Retinal pigment epithelial cell (primary cell): ENCODE measurements around the gene PRKX.

Experiments
- DNase-seq: peaks from one replicate; pipeline ENCODE4 v3.0.0-alpha.2; 2010; ENCODE audit warnings: low read depth
- H3K4me3 ChIP-seq: 2 replicates; pipeline ENCODE4 v1.5.1; 2011; ENCODE audit warnings: mild to moderate bottlenecking, low read length, control low read depth, moderate library complexity
- TF ChIP-seq, protein P1 (sequence below): conservative IDR thresholded peaks from 2 replicates; pipeline ENCODE4 v1.5.1; 2011; ENCODE audit warnings: low read depth, low read length, control low read depth, inconsistent platforms

PRKX gene

DNA sequence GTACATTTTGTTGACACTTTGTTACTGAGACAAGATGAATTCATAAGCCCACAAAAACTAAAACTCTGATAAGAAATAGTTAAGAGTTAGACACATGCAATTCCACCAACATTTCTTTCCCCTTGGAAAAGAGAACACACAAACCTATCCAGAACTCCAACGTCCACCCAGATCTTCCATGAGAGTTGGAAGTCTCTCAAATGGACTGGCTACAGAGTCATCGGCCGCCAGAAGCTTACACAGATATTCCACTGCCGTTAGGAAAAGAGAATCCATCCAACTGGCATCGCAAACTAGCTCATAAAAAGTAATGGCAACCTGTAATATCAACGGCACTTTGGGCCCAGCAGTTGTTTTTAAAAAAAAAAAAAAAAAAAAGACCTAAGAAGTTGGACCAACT is 114.7 kb downstream of the PRKX start:
- no peak overlapping the region for H3K4me3 ChIP-seq
- TF ChIP-seq, protein P1, sequence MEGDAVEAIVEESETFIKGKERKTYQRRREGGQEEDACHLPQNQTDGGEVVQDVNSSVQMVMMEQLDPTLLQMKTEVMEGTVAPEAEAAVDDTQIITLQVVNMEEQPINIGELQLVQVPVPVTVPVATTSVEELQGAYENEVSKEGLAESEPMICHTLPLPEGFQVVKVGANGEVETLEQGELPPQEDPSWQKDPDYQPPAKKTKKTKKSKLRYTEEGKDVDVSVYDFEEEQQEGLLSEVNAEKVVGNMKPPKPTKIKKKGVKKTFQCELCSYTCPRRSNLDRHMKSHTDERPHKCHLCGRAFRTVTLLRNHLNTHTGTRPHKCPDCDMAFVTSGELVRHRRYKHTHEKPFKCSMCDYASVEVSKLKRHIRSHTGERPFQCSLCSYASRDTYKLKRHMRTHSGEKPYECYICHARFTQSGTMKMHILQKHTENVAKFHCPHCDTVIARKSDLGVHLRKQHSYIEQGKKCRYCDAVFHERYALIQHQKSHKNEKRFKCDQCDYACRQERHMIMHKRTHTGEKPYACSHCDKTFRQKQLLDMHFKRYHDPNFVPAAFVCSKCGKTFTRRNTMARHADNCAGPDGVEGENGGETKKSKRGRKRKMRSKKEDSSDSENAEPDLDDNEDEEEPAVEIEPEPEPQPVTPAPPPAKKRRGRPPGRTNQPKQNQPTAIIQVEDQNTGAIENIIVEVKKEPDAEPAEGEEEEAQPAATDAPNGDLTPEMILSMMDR, result no peak
- no peak for DNase-seq

DNA sequence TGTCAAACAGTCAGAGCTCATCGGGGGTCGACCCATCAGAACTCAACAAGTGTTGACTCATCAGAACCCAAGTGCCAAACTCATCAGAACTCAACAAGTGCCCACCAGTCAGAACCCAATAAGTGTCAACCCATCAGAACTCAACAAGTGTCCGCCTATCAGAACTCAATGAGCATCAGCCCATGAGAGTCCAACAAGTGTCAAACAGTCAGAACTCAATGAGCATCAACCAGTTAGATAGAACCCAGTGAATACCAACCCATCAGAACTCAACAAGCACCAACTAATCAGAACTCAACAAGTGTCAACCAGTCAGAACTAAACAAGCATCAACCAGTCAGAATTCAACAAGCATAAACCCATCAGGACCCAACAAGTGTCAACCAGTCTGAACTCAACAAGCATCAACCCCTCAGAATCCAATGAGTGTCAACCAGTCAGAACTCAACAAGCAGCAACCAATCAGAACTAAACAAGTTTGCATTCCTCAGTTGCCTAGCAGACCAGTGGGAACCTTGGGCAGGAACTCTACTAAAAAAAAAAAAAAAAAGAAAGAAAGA is 115.3 kb downstream of the PRKX start:
- no peak overlapping the region for H3K4me3 ChIP-seq
- TF ChIP-seq, protein P1, result no peak
- DNase-seq, result no peak

- no peak for DNase-seq
- H3K4me3 ChIP-seq, result no peak overlapping the region
- TF ChIP-seq, protein P1, result no peak
These were observed 121.3 kb downstream of the PRKX start for GRCh38 chrX:3592184-3592583.

- DNase-seq, result no peak
- H3K4me3 ChIP-seq, result no peak overlapping the region
- TF ChIP-seq, protein P1, result no peak
These were observed 124.0 kb downstream of the PRKX start for GRCh38 chrX:3589474-3589873.

DNA sequence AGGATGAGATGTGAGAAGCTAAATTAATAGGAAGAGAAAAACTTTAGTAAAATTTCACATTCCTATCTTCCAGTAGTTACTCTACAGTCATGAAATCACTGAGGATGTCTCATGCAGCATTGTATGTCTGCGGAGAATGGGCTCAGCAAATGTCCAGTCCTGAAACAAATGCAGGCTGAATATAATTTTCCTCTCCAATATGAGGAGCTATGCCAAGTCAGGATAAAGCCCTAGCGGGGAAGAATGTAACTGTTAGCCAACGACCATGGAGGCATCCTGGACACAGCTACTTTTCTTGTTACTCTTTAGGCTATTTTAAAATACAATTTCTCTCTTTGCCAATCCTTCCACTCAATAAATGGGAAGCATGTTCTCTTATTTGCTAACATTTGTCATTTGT is 127.7 kb downstream of the PRKX start:
- TF ChIP-seq, protein P1, result no peak
- no peak for DNase-seq
- no peak overlapping the region for H3K4me3 ChIP-seq

- no peak overlapping the region for H3K4me3 ChIP-seq
- TF ChIP-seq, protein P1, result no peak
- DNase-seq, result no peak
These were observed 128.9 kb downstream of the PRKX start for GRCh38 chrX:3584415-3584996.

- TF ChIP-seq, protein P1, result no peak
- DNase-seq, result peak; percentile 10
- no peak overlapping the region for H3K4me3 ChIP-seq
These were observed 131.0 kb downstream of the PRKX start for GRCh38 chrX:3582451-3582850.
